B cell (primary cell): ENCODE data around the gene MVD. TPM values are rescaled to one million over a fixed set of nuclear protein-coding genes. Genes with fewer than 3 reads are reported as not detected.

ENCODE experiments used
- ATAC-seq: fragments of 200-7000 bp; cut with Tn5 transposase; one replicate; pipeline ENCODE4 v1.10.0; 2021; ENCODE audit warnings: low read depth, mild to moderate bottlenecking, moderate number of reproducible peaks, moderate library complexity
- CTCF ChIA-PET: fragments of 350-600 bp; sonication (Branson Sonifier 250); formaldehyde crosslinking; loops from one replicate; lab custom pipeline; 2021; ENCODE audit warnings: antibody characterized with exemption, inconsistent platforms; lab: Charles Lee
- POLR2A ChIA-PET: fragments of 350-600 bp; sonication (Branson Sonifier 250); formaldehyde crosslinking; loops from one replicate; lab custom pipeline; 2021; ENCODE audit warnings: antibody characterized with exemption; lab: Charles Lee
- DNase-seq: peaks from one replicate; pipeline ENCODE4 v3.0.0; 2013
- H2AFZ ChIP-seq: 2 replicates; pipeline ENCODE4 v1.6.1; 2012; ENCODE audit warnings: mild to moderate bottlenecking, low read depth, low read length; ENCODE audit not compliant: insufficient read depth, poor library complexity, severe bottlenecking
- H3K27ac ChIP-seq, 2 donors: 1 replicate in 1 of 2; 2 replicates in 1 of 2; pipeline ENCODE4 v1.5.1; 2012 to 2013; ENCODE audit warnings: low read length in 2 of 2, mild to moderate bottlenecking in 2 of 2, moderate library complexity in 1 of 2
- H3K27me3 ChIP-seq, 4 experiments: fragments of 200-600 bp in 1 of 4; sonication (generic) in 1 of 4; replicated peaks in 1 of 4; 1 replicate in 2 of 4; 2 replicates in 2 of 4; pipeline versions ENCODE4 v1.6.1 to v1.7.0; 2013 to 2016; ENCODE audit warnings: low read length in 3 of 4, mild to moderate bottlenecking in 2 of 4, mixed read lengths in 1 of 4, moderate library complexity in 1 of 4; ENCODE audit not compliant: insufficient read depth in 4 of 4, control insufficient read depth in 3 of 4; ENCODE audit errors: control extremely low read depth in 1 of 4
- H3K36me3 ChIP-seq, 2 experiments: replicated peaks in 1 of 2; 1 replicate in 1 of 2; 2 replicates in 1 of 2; pipeline versions ENCODE4 v1.6.1 to v1.7.1; 2013; ENCODE audit warnings: low read length in 1 of 2; ENCODE audit not compliant: insufficient read depth in 2 of 2, control insufficient read depth in 1 of 2; ENCODE audit errors: control extremely low read depth in 1 of 2, extremely low read depth in 1 of 2
- H3K4me1 ChIP-seq, 2 donors: fragments of 200-600 bp in 1 of 2; sonication (generic) in 1 of 2; 1 replicate in 1 of 2; 2 replicates in 1 of 2; pipeline versions ENCODE4 v1.5.1 to v1.6.1; 2013 to 2017; ENCODE audit warnings: low read length in 2 of 2; ENCODE audit not compliant: control insufficient read depth in 2 of 2, insufficient read depth in 2 of 2
- H3K4me2 ChIP-seq: replicated peaks from 2 replicates; pipeline ENCODE3; 2012; ENCODE audit warnings: mild to moderate bottlenecking, low read depth, low read length; ENCODE audit not compliant: poor library complexity, severe bottlenecking
- H3K4me3 ChIP-seq, 5 experiments: fragments of 200-600 bp in 1 of 5; sonication (generic) in 1 of 5; 1 replicate in 3 of 5; 2 replicates in 2 of 5; pipeline versions ENCODE4 v1.5.1 to v1.7.0; 2011 to 2016; ENCODE audit warnings: low read length in 4 of 5, mild to moderate bottlenecking in 4 of 5, low read depth in 2 of 5, control low read depth in 1 of 5, moderate library complexity in 1 of 5; ENCODE audit not compliant: insufficient read depth in 1 of 5; ENCODE audit errors: control extremely low read depth in 1 of 5, extremely low read depth in 1 of 5
- H3K79me2 ChIP-seq: fragments of 200-600 bp; sonication (generic); one replicate; pipeline ENCODE4 v1.6.0; 2016; ENCODE audit warnings: low read length; ENCODE audit not compliant: control insufficient read depth, insufficient read depth
- H3K9ac ChIP-seq: fragments of 200-600 bp; sonication (generic); 2 replicates; pipeline ENCODE4 v1.6.1; 2017; ENCODE audit warnings: mild to moderate bottlenecking, low read length, moderate library complexity
- H3K9me3 ChIP-seq, 3 donors: one replicate each; pipeline versions ENCODE4 v1.6.1 to v1.7.1; 2013; ENCODE audit warnings: low read length in 2 of 3; ENCODE audit not compliant: control insufficient read depth in 2 of 3, insufficient read depth in 1 of 3; ENCODE audit errors: control extremely low read depth in 1 of 3
- H4K20me1 ChIP-seq: 2 replicates; pipeline ENCODE4 v1.6.0; 2012; ENCODE audit warnings: mild to moderate bottlenecking, low read length; ENCODE audit not compliant: insufficient read depth, control insufficient read depth, poor library complexity, severe bottlenecking
- H3K27ac Mint-ChIP-seq: one replicate; pipeline ENCODE4 v1.8.0; 2021; ENCODE audit warnings: mixed read lengths
- H3K27me3 Mint-ChIP-seq: one replicate; pipeline ENCODE4 v1.8.0; 2021; ENCODE audit warnings: mixed read lengths
- H3K4me1 Mint-ChIP-seq: one replicate; pipeline ENCODE4 v1.8.0; 2021; ENCODE audit warnings: mixed read lengths
- H3K4me3 Mint-ChIP-seq: one replicate; pipeline ENCODE4 v1.8.0; 2021; ENCODE audit warnings: mixed read lengths
- H3K9me3 Mint-ChIP-seq: one replicate; pipeline ENCODE4 v1.8.0; 2022; ENCODE audit warnings: mixed read lengths; ENCODE audit not compliant: insufficient read depth
- CTCF ChIP-seq: fragments of 200-600 bp; IDR thresholded peaks from one replicate; pipeline ENCODE4 v1.8.0; 2022; ENCODE audit warnings: antibody characterized with exemption, mild to moderate bottlenecking
- EZH2 ChIP-seq: IDR thresholded peaks from 2 replicates; pipeline ENCODE4 v1.6.1; 2012; ENCODE audit warnings: borderline replicate concordance, low read depth, mild to moderate bottlenecking, moderate library complexity, low read length; ENCODE audit not compliant: insufficient read depth, poor library complexity, severe bottlenecking
- WGBS: methylation state at CpG from one replicate; pipeline ENCODE4 v1.1.5; 2013; ENCODE audit warnings: missing lambda C conversion rate; ENCODE audit not compliant: insufficient coverage; 5-methylcytosine and 5-hydroxymethylcytosine counted together
- intact Hi-C: fragments of 100-400 bp; cut with micrococcal nuclease; formaldehyde crosslinking; loops from one replicate; pipeline ENCODE4 v1.10.0; 2022
- polyA plus RNA-seq: library from polyadenylated mRNA; depleted of rRNA; stranded (reverse); fragments of >200 nt; gene quantifications from 2 replicates; pipeline ENCODE4 v1.2.3, GENCODE V29; 2012
- total RNA-seq, 2 donors: library from RNA; stranded (reverse); fragments of 120-200 nt in 1 of 2; gene quantifications; 1 replicate in 1 of 2; 2 replicates in 1 of 2; pipeline versions ENCODE4 v1.2.3 to v1.2.4, GENCODE V29; 2013 to 2022

Gene MVD
- total and polyA plus RNA-seq, 2 donors (not counting 1 experiment from before 2014, with no cell fraction given) = 40.9 to 95.4 TPM

GRCh38 chr16:88681084-88681680 is 18.3 kb upstream of the MVD start:
- DNase-seq (peak; percentile 74), ATAC-seq (peak; percentile 24)
- Histone ChIP-seq H3K9me3 (no peaks in the 10 kb centered on the region), H4K20me1 (peaks cover 58% of the 10 kb centered on the region), H2AFZ (no peak overlapping the region), H3K79me2 (peaks cover 44% of the 10 kb centered on the region), H3K4me2 (peak overlapping the region; percentile 91), H3K4me1 (peaks cover 34 to 52% of the 10 kb centered on the region in 2 donors), H3K36me3 (peaks cover 0 to 34% of the 10 kb centered on the region in 2 experiments), H3K9ac (peak overlapping the region; percentile 53), H3K27ac (peak overlapping the region; percentile 27 to 91), H3K27me3 (no peaks in the 10 kb centered on the region), H3K4me3 (peak overlapping the region in 4 of 5 experiments; percentile 9 to 46 (median 38))
- Mint-ChIP-seq H3K27me3 (no peaks in the 10 kb centered on the region), H3K4me1 (peaks cover 43% of the 10 kb centered on the region), H3K9me3 (no peaks in the 10 kb centered on the region), H3K4me3 (peak overlapping the region; percentile 87), H3K27ac (peak overlapping the region; percentile 97)
- 49% methylated on average over 31 of the region's 31 CpGs for WGBS
- intact Hi-C loops = loop anchor here (1.0 to 10.0 kb wide), 3 partner anchors 25 to 884 kb away; partner anchors contain the start of genes CTU2, CYBA, RNF166 and RPL13
- TF ChIP-seq CTCF (peak; percentile 62), EZH2 (no peak)
- ChIA-PET POLR2A (interaction anchor here (0.6 to 2.2 kb wide), 10 partner anchors 11 to 804 kb away, joined by 3 to 14 read pairs (median 4); partner anchors contain the start of genes CYBA and MVD), CTCF (interaction anchor here (0.7 to 3.4 kb wide), 13 partner anchors 10 to 434 kb away, joined by 3 to 14 read pairs (median 4); no protein-coding TSS in a partner anchor)
